BLaER1 treated with 17β-estradiol and CSF1 and Interleukin-3, amounts not matched to agents 10 nM and 100 nM (cell line): ENCODE results near the gene NGFR.

ENCODE experiments used
- H3K27ac ChIP-seq, 11 experiments: shearing (Covaris generic); formaldehyde crosslinking; 2 replicates each; pipeline ENCODE4 v1.8.1; 2022
- H3K27me3 ChIP-seq, 11 experiments: shearing (Covaris generic); formaldehyde crosslinking; 2 replicates each; pipeline ENCODE4 v1.8.1; 2022
- H3K36me3 ChIP-seq, 11 experiments: shearing (Covaris generic); formaldehyde crosslinking; 2 replicates each; pipeline ENCODE4 v1.8.1; 2022
- H3K4me1 ChIP-seq, 10 experiments: shearing (Covaris generic); formaldehyde crosslinking; 2 replicates each; pipeline ENCODE4 v1.8.1; 2022
- H3K4me2 ChIP-seq, 11 experiments: shearing (Covaris generic); formaldehyde crosslinking; 2 replicates each; pipeline ENCODE4 v1.8.1; 2022
- H3K4me3 ChIP-seq, 10 experiments: shearing (Covaris generic); formaldehyde crosslinking; 2 replicates each; pipeline ENCODE4 v1.8.1; 2022
- H3K9ac ChIP-seq, 11 experiments: shearing (Covaris generic); formaldehyde crosslinking; 2 replicates each; pipeline ENCODE4 v1.8.1; 2022
- H3K9me3 ChIP-seq, 11 experiments: shearing (Covaris generic); formaldehyde crosslinking; replicated peaks in 1 of 11; 2 replicates each; pipeline ENCODE4 v1.8.1; 2022
- H4K20me1 ChIP-seq, 11 experiments: shearing (Covaris generic); formaldehyde crosslinking; 2 replicates each; pipeline ENCODE4 v1.8.1; 2022
- Cebpa-rat ChIP-seq, 11 experiments: shearing (Covaris generic); IDR thresholded peaks; 2 replicates each; pipeline ENCODE4 v1.8.1; 2022

Gene NGFR

GRCh38 chr17:49553676-49554335 lies 58.7 kb downstream of the NGFR start:
- TF ChIP-seq Cebpa-rat (IDR thresholded peaks at IDR 0.05) = peak in 2 of 11 experiments; percentile 38 to 47; a peak in 4 of 22 replicates
- Histone ChIP-seq H3K27ac (no peak overlapping the region), H3K4me3 (no peak overlapping the region), H3K9me3 (no peaks in the 10 kb centered on the region), H4K20me1 (no peaks in the 10 kb centered on the region), H3K36me3 (no peaks in the 10 kb centered on the region), H3K4me2 (peak overlapping the region; percentile 2 to 80 (median 67); a peak in 18 of 22 replicates), H3K4me1 (peaks cover 12 to 74% (median 52%) of the 10 kb centered on the region in 10 experiments), H3K27me3 (peaks cover 0 to 11% (median 0%) of the 10 kb centered on the region in 11 experiments; a peak in 2 of 22 replicates), H3K9ac (no peak overlapping the region)

- H3K27ac ChIP-seq = peak overlapping the region in 1 of 11 experiments; percentile 66; a peak in 1 of 22 replicates
- peak overlapping the region in 4 of 11 experiments; percentile 26 to 60 (median 38); a peak in 3 of 22 replicates for H3K9ac ChIP-seq
- H4K20me1 ChIP-seq = no peaks in the 10 kb centered on the region
- no peak for TF ChIP-seq Cebpa-rat (IDR thresholded peaks at IDR 0.05)
- H3K4me2 ChIP-seq = peak overlapping the region in 10 of 11 experiments; percentile 22 to 80 (median 68); a peak in 19 of 22 replicates
- no peaks in the 10 kb centered on the region for H3K36me3 ChIP-seq
- peaks cover 12 to 63% (median 41%) of the 10 kb centered on the region in 10 experiments for H3K4me1 ChIP-seq
- no peak overlapping the region for H3K4me3 ChIP-seq
- peaks cover 0 to 6% (median 0%) of the 10 kb centered on the region in 11 experiments; a peak in 2 of 22 replicates for H3K27me3 ChIP-seq
- H3K9me3 ChIP-seq = no peaks in the 10 kb centered on the region
Measured at GRCh38 chr17:49554694-49555494, 59.8 kb downstream of the NGFR start.

- Histone ChIP-seq H3K27me3 (no peaks in the 10 kb centered on the region), H3K9me3 (peaks cover 0 to 2% (median 0%) of the 10 kb centered on the region in 11 experiments; a peak in 3 of 22 replicates), H3K36me3 (no peaks in the 10 kb centered on the region), H4K20me1 (no peaks in the 10 kb centered on the region), H3K4me2 (peak overlapping the region; percentile 49 to 80 (median 69)), H3K4me1 (peaks cover 12 to 55% (median 33%) of the 10 kb centered on the region in 10 experiments), H3K9ac (peak overlapping the region in 8 of 11 experiments; percentile 20 to 63 (median 35); a peak in 10 of 22 replicates), H3K27ac (peak overlapping the region in 7 of 11 experiments; percentile 5 to 66 (median 27); a peak in 8 of 22 replicates), H3K4me3 (no peak overlapping the region; a peak in 1 of 20 replicates)
- TF ChIP-seq Cebpa-rat (IDR thresholded peaks at IDR 0.05) = no peak
Measured at GRCh38 chr17:49555495-49556222, 60.6 kb downstream of the NGFR start.

GRCh38 chr17:49556223-49556943 lies 61.3 kb downstream of the NGFR start:
- peak overlapping the region in 7 of 11 experiments; percentile 5 to 66 (median 27); a peak in 8 of 22 replicates for H3K27ac ChIP-seq
- no peaks in the 10 kb centered on the region for H3K27me3 ChIP-seq
- H3K4me2 ChIP-seq = peak overlapping the region; percentile 49 to 80 (median 69)
- no peaks in the 10 kb centered on the region for H3K36me3 ChIP-seq
- no peak for TF ChIP-seq Cebpa-rat (IDR thresholded peaks at IDR 0.05)
- peak overlapping the region in 7 of 11 experiments; percentile 20 to 63 (median 36); a peak in 9 of 22 replicates for H3K9ac ChIP-seq
- peaks cover 0 to 10% (median 4%) of the 10 kb centered on the region in 11 experiments; a peak in 19 of 22 replicates for H3K9me3 ChIP-seq
- H4K20me1 ChIP-seq = no peaks in the 10 kb centered on the region
- H3K4me1 ChIP-seq = peaks cover 12 to 49% (median 32%) of the 10 kb centered on the region in 10 experiments
- no peak overlapping the region; a peak in 1 of 20 replicates for H3K4me3 ChIP-seq

GRCh38 chr17:49557312-49558024 lies 62.4 kb downstream of the NGFR start:
- Histone ChIP-seq H3K27ac (no peak overlapping the region), H3K9ac (no peak overlapping the region), H3K4me3 (no peak overlapping the region), H3K9me3 (peaks cover 0 to 21% (median 15%) of the 10 kb centered on the region in 11 experiments; a peak in 20 of 22 replicates), H3K4me1 (peaks cover 12 to 45% (median 32%) of the 10 kb centered on the region in 10 experiments), H3K36me3 (no peaks in the 10 kb centered on the region), H3K27me3 (no peaks in the 10 kb centered on the region), H4K20me1 (no peaks in the 10 kb centered on the region), H3K4me2 (no peak overlapping the region)
- TF ChIP-seq Cebpa-rat (IDR thresholded peaks at IDR 0.05) = no peak
